Islet of Langerhans (tissue), 1 donor: Measurements from ENCODE around the gene RNF169.

ENCODE experiments used
- FAIRE-seq: peaks from one replicate; lab custom pipeline; 2011; peaks lifted over from hg19 to GRCh38; lab: Jason Lieb, UNC

Gene RNF169, protein sequence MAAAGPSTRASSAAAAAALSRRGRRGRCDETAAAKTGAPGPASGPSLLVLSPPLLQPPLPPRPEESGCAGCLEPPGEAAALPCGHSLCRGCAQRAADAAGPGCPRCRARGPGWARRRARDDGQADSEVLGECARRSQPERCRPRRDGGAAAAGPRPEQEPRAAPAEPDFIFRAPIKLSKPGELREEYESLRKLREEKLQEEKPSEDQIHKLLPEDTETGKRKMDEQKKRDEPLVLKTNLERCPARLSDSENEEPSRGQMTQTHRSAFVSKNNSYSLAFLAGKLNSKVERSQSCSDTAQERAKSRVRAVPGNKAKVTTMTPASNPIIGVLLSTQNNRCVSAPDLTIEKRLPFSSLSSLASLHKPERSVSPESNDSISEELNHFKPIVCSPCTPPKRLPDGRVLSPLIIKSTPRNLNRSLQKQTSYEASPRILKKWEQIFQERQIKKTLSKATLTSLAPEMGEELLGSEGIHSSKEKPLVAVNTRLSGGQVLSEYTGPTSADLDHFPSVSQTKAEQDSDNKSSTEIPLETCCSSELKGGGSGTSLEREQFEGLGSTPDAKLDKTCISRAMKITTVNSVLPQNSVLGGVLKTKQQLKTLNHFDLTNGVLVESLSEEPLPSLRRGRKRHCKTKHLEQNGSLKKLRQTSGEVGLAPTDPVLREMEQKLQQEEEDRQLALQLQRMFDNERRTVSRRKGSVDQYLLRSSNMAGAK

DNA sequence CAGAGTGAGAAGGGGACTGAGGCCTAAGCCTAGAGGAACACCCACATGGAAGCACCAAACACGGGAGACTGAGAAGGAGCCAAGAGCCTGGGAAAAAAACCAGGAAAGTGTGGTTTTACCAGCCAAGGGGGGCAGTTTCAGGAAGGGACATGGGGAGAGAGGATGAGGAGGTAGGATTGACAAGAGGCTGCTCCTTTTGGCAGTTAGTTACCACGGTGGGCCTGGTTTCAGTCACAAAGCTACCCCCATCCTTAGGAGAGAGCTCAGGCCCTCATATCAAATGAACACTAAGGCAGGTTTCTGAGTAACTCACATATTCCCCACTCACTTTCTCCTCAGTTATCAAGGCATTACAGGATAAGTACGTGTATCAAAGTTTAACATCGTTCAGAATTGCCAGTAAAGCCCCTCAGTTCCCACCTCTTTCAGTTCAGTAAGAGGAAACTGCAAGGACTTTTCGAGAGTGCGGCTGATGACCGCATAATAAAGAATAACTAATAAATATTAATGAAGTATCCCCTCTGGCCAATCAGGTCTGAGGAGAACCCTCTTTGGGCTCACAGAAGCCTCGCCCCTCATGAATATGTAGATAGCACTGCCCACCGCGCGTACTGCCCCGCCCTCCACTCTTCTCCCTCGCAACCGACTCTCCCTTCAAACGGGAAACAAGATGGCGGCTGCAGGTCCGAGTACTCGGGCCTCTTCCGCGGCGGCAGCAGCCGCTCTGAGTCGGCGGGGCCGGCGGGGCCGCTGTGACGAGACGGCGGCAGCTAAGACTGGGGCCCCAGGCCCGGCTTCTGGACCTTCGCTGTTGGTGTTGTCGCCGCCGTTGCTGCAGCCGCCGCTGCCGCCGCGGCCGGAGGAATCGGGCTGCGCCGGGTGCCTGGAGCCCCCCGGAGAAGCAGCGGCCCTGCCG is at the start of gene RNF169:
RNF169 (plus strand) TSS at position 639 of the 916 bp plus-strand sequence; CDS start at position 671, 32 bp downstream.
- peak; percentile 85 for FAIRE-seq

DNA sequence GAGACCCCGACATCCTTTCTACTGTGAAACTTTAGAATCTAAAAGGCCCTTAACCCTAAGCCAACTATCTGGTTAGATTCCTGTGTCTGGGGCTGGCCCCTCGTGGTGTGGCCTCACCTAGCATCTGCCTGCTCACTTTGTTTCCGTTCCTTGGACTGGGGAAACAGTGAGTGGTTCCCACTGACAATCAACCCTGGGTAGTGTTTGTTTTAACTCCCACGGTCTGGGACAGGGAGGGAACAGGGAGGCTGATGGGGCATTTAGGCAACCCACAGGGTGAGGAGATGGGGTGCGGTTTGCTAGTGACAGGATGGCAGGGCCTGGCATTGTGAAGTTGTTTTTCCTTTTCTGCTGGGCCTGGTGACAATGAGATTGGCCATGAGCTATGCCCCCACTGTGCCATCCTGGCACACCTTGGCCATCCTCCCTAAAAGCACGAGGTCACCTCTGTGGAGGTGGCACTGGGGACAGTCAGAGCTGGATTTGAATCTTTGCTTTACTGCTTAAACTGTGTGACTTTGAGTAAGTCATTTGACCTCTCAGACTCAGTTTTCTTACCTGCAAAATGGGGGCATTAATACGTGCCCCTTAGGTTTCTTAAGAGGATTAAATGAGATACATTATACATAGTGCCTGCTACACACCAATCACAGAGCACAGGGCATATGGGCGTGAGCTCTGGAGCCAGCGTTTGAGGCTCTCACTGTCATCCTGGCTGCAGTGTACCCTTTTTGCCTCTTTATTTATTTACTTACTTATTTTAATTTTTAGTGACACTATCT is 48.8 kb upstream of the RNF169 start:
- no peak for FAIRE-seq

DNA sequence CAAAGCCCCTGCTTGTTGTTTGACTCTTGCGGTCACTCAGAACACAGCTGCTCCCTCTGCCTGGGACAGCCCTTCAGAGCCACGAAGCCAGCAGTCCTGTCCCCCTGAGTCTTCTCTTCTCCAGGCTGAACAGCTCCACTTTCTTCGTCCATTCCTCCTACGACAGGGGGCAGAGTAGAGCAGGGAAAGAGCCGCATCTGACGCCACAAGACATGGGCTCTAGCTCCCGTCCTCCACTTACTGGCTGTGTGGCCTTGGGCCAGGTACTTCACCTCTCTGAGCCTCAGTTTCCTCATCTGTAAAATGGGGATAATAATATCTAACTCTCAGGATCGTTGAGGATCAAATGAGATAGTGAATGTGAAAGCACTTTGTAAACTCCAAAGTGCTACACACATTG is 47.3 kb upstream of the RNF169 start:
- FAIRE-seq: no peak

DNA sequence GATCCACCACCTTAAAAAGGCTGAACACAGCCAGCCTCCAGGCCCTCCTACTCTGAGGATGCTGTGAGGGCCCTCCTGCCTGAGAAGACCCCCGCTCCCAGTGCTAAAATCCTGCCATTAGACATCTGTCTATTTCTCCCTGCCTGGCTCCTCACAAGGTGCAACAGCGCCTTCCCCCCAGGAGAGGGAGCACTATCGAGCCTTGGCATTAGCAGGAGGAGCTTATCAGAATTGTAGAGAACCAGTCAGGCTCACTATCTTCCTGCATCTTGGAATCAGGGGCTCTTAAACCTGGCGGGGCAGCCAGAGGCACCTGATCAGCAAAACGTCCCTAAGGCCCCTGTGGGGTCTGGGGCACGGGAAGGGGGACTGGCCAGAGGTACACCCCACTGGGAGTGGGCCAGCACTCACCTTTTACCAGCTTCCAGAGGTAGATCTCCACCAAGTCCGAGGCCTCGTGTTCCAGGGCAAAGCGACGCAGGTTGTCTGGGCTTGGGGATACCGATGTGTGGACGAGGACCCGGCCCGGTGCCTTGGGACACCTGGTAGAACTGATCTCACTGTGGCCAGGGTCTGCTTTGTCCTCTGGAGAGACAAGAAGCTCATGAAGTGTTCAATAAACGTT is 46.2 kb upstream of the RNF169 start:
- no peak for FAIRE-seq

DNA sequence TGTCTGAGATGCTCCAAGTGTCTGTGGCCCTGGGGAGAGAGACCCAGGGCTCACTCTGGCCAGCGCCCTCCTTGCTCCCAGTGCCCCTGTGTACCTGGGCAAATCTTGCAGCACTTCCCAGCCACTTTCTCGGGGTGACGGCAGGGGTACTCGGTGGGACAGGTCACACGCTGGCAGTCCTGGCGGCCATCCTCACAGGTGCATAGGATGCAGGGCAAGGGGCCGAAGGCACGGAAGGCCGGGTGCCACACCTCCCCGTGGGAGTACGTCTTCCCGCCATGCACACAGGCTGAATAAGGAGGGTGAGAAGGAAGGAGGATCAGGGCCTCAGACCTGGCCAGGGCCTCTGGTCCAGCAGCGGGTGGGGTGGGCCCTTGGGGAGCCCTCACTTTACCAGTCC is 45.4 kb upstream of the RNF169 start:
- FAIRE-seq: no peak

DNA sequence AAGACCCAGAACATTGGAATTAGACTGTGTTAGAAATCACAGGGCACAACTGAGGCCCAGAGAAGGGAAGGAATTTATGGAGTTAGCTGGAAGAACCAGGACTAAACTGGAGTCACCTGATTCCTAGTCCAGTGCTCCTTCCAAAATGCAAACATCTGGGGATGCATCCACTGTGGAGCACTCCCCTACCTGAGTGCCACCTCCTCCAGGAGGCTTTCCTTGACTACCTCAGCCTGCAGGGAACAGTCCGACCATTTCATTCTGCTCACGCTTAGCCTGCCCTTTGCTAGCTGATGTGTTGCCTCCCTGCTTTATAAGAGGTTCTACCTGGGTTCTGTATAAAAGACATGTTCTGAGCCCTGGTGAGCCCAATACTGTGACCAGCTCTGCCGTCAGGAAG is 41.5 kb upstream of the RNF169 start:
- FAIRE-seq: no peak

DNA sequence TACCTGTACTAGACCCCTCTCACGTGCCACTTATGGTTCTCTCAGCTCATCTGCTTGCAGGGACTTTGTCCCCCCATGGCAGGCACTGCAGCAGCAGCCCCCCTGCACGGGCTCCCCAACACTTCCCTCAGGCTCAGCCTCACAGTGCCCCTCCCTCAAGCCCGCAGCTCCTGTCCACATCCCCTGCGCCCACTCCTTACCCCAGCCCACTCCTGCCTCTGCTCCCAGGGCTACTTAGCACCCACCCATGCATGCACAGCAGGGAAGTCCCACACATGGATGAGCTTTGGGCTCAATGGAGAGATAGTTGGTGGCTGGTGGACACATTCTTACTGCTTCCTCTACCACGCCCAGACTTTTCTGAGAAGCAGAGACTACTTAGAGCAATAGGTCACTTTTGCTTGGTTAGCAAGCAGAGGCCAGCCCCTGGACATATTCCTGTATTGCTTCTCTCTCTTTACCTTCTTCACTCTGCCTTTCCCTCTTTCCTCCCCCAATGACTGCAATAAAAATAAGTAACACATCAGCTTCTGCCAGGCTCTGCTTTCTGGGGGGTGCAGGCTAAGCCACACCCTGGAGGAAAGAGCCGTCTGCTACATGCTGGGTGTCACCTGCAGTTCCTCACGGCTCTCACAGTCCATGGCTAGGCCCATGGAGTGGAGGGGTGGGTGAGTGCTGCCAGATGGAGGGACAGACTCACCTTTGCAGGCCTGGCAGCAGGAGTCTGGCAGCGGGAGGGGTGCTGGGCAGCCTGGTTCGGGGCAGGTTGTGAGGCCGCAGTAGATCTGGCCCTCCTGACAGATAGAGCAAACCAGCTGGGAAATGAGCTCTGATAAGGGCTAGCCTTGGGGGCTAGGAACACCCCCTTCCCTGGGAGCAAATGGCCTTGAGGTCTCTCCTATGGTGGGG is 40.8 kb upstream of the RNF169 start:
- no peak for FAIRE-seq

DNA sequence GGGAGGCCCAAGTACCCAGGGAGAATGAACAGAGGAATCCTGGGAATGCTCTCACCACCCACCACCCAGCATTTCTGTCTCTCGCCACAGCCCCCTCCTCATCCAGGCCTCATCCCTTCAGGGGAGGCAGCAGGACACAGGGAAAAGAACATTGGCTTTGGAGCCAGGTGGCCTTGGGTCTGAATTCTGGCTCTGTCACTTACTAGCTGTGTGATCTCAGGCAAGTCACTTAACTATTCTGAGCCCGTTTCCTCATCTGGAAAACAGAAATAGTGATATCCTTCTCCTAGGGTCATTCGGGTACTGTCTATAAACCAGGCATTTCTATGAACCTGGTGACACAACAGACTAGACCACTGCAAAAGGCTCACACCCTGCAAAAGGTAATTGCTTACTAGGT is 39.5 kb upstream of the RNF169 start:
- no peak for FAIRE-seq

DNA sequence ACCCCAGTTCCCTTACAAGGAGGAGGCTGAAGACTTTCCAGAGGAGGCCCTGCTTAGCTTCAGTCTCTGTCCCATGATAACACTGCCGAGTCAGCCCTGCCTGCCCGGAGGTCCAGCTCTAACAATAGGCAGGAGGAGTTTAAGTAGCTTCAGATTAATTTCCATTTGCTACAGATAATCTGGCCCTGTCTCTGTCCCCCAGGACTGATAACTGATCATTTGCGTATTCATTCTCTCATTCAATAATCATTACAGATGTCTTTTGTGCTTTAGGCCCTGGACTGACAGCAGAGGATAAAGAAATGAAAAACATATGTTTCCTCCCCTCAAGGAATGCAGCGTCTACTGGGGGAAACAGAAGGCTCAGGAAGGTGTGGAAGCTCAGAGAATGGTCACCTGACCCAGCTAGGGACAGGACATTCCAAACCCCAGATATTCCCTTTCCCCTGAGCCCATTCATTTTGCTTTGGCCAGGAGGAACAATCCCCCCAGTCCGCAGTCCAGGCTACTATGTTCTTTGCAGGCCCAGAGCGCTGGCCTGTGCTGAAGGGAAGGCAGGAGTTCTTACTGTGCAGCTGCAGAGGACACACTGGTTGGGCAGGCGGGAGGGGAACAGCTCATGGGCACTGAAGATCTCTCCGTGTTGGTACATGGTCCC is 38.2 kb upstream of the RNF169 start:
- no peak for FAIRE-seq

DNA sequence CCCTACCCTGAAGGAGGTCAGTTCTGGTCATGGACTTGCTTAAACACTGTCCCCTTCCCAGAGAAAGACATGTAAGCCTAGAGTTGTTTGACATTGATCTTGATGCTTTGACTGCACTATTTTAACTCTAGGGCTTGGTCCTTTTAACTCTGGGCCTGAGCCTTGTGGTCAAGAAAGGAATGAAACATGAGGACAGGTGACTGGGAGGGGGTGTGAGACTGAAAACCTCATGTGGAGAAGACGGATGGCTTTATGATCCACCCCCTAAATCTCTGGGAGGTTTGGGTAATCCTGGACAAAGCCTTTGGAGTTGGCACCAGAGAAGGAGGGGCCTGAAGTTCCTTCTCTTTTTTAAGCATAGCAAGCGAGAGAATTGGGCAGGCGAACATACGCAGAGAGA is 35.0 kb upstream of the RNF169 start:
- FAIRE-seq: no peak

DNA sequence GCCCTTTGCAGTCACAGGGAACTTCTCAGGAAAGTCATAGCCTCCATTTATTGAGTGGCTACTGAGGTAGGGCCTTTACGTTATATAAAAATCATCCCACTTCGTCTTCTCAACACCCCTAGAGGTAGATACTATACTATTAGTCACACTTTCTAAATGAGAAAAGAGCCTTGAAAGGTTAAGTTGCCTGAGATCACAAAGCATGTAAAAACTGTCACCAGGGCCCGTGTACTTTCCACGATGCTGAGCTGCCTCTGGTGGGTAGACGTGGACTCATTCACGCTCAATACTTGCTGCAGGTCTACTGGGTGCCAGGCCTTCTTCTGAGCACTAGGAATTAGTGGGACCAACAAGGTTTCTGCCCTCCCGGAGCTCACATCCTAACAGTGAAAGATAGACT is 33.7 kb upstream of the RNF169 start:
- no peak for FAIRE-seq

DNA sequence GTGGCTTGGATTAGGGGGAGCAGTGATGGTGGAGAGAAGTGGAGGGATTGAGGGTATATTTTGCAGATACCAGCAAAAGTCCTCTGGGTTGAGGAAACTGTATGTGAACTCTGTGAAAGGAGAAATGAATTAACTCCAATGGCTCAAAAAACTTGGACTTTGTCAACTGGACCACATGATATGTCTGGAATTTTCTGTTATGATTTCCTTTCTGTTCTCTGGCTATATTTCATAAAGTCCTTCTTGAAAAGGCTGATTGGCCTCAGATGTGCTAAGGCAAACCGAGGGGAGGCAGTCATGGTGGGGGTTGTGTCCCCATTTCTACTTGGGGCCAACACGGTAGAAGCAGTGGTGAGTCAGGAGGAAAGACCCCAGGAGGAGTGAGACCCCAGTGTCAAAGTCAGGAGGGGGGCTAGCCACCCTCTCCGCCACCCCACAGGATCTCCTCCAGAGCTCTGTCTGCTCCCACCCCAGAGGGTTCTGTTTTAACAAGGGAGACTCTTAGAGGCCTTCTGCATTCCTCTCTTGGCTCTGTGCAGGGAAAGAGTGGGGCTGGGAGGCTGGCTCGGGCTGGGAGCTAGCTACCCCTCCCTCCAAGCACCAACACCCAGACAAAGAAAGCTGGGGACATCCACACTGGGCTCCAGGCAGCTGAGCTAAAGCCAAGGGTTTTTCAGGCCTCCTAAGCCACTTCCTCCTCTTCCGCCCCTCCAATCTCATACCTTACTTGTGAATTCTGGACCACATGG is 31.3 kb upstream of the RNF169 start:
- no peak for FAIRE-seq

DNA sequence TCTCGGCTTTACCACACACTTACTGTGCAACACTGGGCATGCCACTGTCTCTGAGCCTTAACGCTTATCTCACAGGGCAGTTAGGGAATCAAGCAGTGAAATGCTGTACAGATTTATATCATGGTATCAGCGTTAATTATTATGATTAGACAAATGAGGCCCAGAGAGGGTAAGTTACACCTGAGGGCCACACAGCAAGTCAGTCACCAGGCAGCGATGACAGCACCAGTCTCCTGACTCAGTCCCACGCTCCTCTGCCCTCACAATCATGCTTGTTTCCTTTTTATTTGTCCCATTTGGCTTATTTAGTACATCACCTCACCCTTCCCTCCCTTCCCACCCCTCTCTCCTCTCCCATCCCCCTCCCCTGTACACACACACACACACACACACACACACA is 29.6 kb upstream of the RNF169 start:
- no peak for FAIRE-seq

DNA sequence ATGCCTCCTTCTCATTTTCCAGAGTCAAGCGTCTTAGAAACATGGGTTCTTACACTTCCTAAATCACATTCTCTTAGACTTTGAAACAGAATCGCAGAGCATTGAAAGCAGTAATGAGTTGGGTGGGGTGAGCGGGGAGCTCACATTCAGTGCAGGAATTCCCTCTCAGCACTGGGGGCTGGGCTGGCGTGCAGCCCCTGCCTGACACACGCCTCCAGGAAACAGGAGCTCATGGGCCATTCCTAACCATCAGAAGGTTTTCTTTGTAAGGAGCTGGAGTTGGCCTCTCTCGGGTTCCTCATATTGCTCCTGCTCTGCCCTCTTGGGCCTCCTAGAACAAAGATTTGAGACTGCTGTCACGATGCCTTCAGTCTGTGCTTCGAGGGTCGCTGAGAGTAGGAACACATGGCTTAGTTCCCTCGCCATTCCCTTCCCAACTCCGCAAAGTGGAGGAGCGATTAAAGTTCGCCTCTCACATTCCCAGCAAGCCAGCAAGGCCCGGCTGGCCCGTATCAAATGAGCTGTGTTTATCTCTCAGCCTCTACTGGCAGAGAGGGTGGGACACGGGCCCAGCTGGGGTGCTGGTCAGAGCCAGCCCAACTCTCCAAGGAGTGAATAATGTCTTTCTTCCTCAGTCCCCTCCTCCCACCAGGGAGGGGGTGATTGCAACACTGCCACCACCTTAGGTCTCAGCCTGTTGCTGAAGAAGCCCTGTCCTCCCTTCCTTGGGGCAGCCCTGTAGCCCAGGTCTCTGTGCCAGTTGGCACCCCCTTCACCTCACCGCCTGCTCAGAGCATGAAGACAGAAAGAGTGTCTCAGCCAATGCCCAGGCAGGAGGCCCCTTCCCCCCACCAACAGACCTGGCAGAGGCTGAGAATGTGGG is 27.8 kb upstream of the RNF169 start:
- FAIRE-seq: no peak

DNA sequence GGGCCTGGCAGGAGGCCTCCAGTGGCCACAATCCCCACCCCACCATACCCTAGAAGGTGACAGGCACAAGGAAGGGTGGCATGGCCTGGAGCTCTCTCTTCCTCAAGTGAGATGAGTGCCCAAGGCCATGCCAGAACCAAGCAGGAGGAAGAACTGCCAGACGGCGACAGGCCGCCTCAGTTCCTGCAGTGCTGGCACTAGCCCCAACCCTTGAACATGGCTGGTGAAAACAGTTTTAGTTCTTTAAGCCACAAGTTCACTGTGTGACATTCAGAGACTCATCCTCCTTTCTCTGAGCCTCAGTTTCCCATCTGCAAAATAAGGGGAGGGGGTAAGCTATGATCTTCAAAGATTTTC is 27.2 kb upstream of the RNF169 start:
- FAIRE-seq: no peak

DNA sequence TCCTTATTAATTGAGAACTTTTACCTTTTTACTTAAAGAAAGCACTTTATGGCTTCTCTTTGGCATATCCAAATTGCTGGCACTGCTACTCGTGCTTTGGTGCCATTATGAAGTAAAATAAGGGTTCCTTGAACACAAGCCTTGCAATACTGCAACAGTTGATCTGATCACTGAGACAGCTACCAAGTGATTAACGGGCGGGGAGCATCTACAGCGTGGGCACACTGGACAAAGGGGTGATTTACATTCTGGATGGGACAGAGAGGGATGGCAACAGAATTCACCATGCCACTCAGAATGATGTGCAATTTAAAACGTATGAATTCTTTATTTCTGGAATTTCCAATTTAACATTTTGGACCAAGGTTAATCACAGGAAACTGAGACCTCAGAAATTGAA is 25.1 kb upstream of the RNF169 start:
- FAIRE-seq: no peak

DNA sequence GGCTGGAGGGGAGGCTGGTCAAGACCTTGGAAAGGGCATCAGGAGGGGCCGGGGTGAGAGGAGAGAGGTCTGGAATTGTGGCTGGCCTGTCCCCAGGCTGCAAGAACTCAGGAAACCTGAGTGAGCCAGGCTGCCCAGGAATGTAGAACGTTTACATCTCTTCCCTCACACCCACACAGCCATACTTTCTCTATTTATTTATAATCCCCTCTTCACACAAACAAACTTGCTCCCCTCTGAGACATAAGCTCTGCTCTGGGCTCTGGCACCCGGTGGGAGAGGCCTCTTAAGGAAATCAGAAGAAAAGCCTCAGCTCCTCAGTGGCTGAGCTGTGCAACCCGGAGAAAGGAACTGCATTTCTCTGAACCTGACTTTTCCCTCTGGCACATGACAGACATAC is 22.9 kb upstream of the RNF169 start:
- FAIRE-seq: no peak

DNA sequence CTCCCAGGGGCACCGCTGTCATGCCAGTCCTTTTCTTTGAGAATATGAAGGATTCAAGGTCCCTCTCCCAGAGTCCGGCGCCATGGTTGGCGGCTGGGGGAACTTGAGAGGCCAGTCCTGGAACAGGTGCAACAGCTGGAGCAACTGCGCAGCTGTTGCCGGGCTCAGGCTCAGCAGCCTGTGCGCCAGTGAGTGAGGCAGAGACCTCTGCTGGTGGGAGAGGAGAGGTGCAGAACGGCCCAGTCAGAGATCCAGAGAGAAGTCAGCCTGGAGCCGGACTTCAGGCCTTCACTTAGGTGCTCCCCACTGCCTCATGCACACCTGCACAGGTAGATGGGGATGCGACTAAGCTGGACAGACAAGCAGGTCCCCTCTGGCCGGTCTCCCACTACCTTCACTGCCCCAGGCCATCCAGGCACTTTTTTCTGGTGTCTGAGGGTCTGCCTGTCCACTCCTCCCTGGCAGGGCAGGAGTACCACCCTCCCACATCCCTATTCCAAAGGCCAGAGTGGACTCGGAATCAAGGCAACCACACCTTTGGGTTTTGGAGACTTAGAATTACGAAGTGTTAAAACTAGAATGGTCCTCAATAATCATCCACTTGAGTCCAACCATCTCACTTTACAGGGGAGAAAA is 22.0 kb upstream of the RNF169 start:
- FAIRE-seq: no peak
